HCT116 (cell line): Measurements from ENCODE around the gene FADS1. TPM values are rescaled to one million over a fixed set of nuclear protein-coding genes. Genes with fewer than 3 reads are reported as not detected.

Experiments used
- ATAC-seq: fragments of 200-7000 bp; cut with Tn5 transposase; 2 replicates; pipeline ENCODE4 v1.9.1; 2020; ENCODE audit warnings: mild to moderate bottlenecking, moderate library complexity
- BruUV-seq: library from RNA; stranded (reverse); fragments of 400-500 nt; replicated peaks from 2 replicates; lab custom pipeline; 2021; lab: Mats Ljungman, UMichigan
- CTCF ChIA-PET: fragments of 300-600 bp; sonication (Branson Sonifier 250); formaldehyde crosslinking; loops from one replicate; lab custom pipeline; 2021; ENCODE audit warnings: antibody characterized with exemption; lab: Charles Lee
- POLR2A ChIA-PET: fragments of 300-600, 350-600 bp; sonication (Branson Sonifier 250); formaldehyde crosslinking; loops from one replicate; lab custom pipeline; 2021; ENCODE audit warnings: antibody characterized with exemption; lab: Charles Lee
- RAD21 ChIA-PET, 2 experiments: fragments of 300-600 bp; sonication (Branson Sonifier 250); formaldehyde crosslinking; loops; one replicate each; lab custom pipeline; 2023; ENCODE audit warnings: low total read pairs in 2 of 2; ENCODE audit not compliant: uncharacterized antibody in 2 of 2, unreplicated experiment in 2 of 2, low non-redundant PET in 1 of 2; lab: Charles Lee
- DNase-seq: peaks from one replicate; pipeline ENCODE4 v3.0.0-alpha.2; 2010; ENCODE audit warnings: low read depth, low spot score
- H2AFZ ChIP-seq: fragments of 200-600 bp; shearing (Covaris generic), sonication (generic); 2 replicates; pipeline ENCODE4 v1.6.1; 2017; ENCODE audit warnings: low read depth, mixed run types, mixed read lengths, antibody characterized with exemption, low read length; ENCODE audit not compliant: poor library complexity, severe bottlenecking
- H3K27ac ChIP-seq: 2 replicates; pipeline ENCODE4 v1.5.1; 2012; ENCODE audit warnings: low read depth, low read length
- H3K27me3 ChIP-seq: fragments of 200-600 bp; sonication (generic); 2 replicates; pipeline ENCODE4 v1.6.1; 2016; ENCODE audit warnings: mixed run types, low read length, mixed read lengths; ENCODE audit not compliant: insufficient read depth
- H3K36me3 ChIP-seq, 2 experiments: fragments of 200-500 bp in 1 of 2; fragments of 200-600 bp in 1 of 2; sonication (Bioruptor generic) in 1 of 2; sonication (generic) in 1 of 2; 2 replicates each; pipeline versions ENCODE4 v1.5.1 to v1.6.1; 2014 to 2016; ENCODE audit warnings: low read length in 2 of 2, inconsistent platforms in 1 of 2, mixed read lengths in 1 of 2, mixed run types in 1 of 2; ENCODE audit not compliant: insufficient read depth in 2 of 2, control insufficient read depth in 1 of 2
- H3K4me1 ChIP-seq, 2 experiments: fragments of 200-600 bp in 1 of 2; sonication (generic) in 1 of 2; 2 replicates each; pipeline versions ENCODE4 v1.5.1 to v1.6.1; 2012 to 2017; ENCODE audit warnings: low read length in 2 of 2, inconsistent platforms in 1 of 2, mild to moderate bottlenecking in 1 of 2, mixed read lengths in 1 of 2, mixed run types in 1 of 2, moderate library complexity in 1 of 2; ENCODE audit not compliant: insufficient read depth in 2 of 2, control insufficient read depth in 1 of 2
- H3K4me2 ChIP-seq: fragments of 200-600 bp; sonication (generic); 2 replicates; pipeline ENCODE4 v1.6.1; 2017; ENCODE audit warnings: mixed run types, low read length, mixed read lengths
- H3K4me3 ChIP-seq, 2 experiments: fragments of 200-600 bp in 1 of 2; sonication (generic) in 1 of 2; replicated peaks in 1 of 2; 2 replicates each; pipeline ENCODE4 v1.5.1; 2011 to 2016; ENCODE audit warnings: low read length in 2 of 2, control low read depth in 1 of 2, low read depth in 1 of 2, mild to moderate bottlenecking in 1 of 2, mixed read lengths in 1 of 2, mixed run types in 1 of 2
- H3K79me2 ChIP-seq: fragments of 200-600 bp; sonication (generic); 2 replicates; pipeline ENCODE4 v1.6.1; 2017; ENCODE audit warnings: mild to moderate bottlenecking, mixed run types, low read length, moderate library complexity, mixed read lengths; ENCODE audit not compliant: insufficient read depth
- H3K9ac ChIP-seq: fragments of 200-600 bp; sonication (generic); 2 replicates; pipeline ENCODE4 v1.6.1; 2016; ENCODE audit warnings: low read length, mixed read lengths
- H3K9me2 ChIP-seq: fragments of 200-600 bp; sonication (generic), shearing (Covaris generic); 2 replicates; pipeline ENCODE4 v1.6.1; 2017; ENCODE audit warnings: mixed run types, mild to moderate bottlenecking, moderate library complexity; ENCODE audit not compliant: insufficient read depth
- H3K9me3 ChIP-seq, 2 experiments: fragments of 200-500 bp in 1 of 2; fragments of 200-600 bp in 1 of 2; sonication (Bioruptor generic) in 1 of 2; sonication (generic) in 1 of 2; 2 replicates each; pipeline ENCODE4 v1.6.1; 2014 to 2017; ENCODE audit warnings: low read length in 2 of 2, mixed read lengths in 2 of 2, inconsistent platforms in 1 of 2, low read depth in 1 of 2, mild to moderate bottlenecking in 1 of 2, mixed run types in 1 of 2, moderate library complexity in 1 of 2; ENCODE audit not compliant: control insufficient read depth in 1 of 2, insufficient read depth in 1 of 2
- H4K20me1 ChIP-seq: fragments of 200-600 bp; sonication (generic), shearing (Covaris generic); 2 replicates; pipeline ENCODE4 v1.6.1; 2017; ENCODE audit warnings: mixed run types, mild to moderate bottlenecking, moderate library complexity; ENCODE audit not compliant: insufficient read depth
- CBX3 ChIP-seq: IDR thresholded peaks from 2 replicates; pipeline ENCODE4 v1.6.1; 2012; ENCODE audit warnings: low read depth
- CEBPB ChIP-seq: IDR thresholded peaks from 2 replicates; pipeline ENCODE4 v1.6.1; 2012; ENCODE audit warnings: low read depth
- EGR1 ChIP-seq: IDR thresholded peaks from 2 replicates; pipeline ENCODE4 v1.6.1; 2012; ENCODE audit warnings: low read depth
- ELF1 ChIP-seq: IDR thresholded peaks from 2 replicates; pipeline ENCODE4 v1.6.1; 2012; ENCODE audit warnings: low read depth, borderline replicate concordance
- EZH2 ChIP-seq: fragments of 200-600 bp; sonication (generic); IDR thresholded peaks from 2 replicates; pipeline ENCODE4 v1.6.1; 2017; ENCODE audit warnings: antibody characterized with exemption, mixed run types
- EZH2phosphoT487 ChIP-seq: fragments of 200-600 bp; IDR thresholded peaks from 2 replicates; pipeline ENCODE4 v1.6.1; 2018; ENCODE audit warnings: antibody characterized with exemption, borderline replicate concordance
- FOSL1 ChIP-seq: IDR thresholded peaks from 2 replicates; pipeline ENCODE4 v1.6.1; 2012; ENCODE audit warnings: low read depth
- JUND ChIP-seq: IDR thresholded peaks from 2 replicates; pipeline ENCODE4 v1.6.1; 2012
- MAX ChIP-seq: IDR thresholded peaks from 2 replicates; pipeline ENCODE4 v1.6.1; 2012
- POLR2A ChIP-seq: IDR thresholded peaks from 2 replicates; pipeline ENCODE4 v1.7.0; 2011; ENCODE audit warnings: borderline replicate concordance; ENCODE audit not compliant: insufficient read depth, insufficient read length; ENCODE audit errors: extremely low read depth
- REST ChIP-seq: IDR thresholded peaks from 2 replicates; pipeline ENCODE4 v1.6.1; 2012; ENCODE audit warnings: low read depth
- TCF7L2 ChIP-seq: IDR thresholded peaks from 2 replicates; pipeline ENCODE4 v1.7.0; 2011; ENCODE audit warnings: borderline replicate concordance, inconsistent platforms; ENCODE audit not compliant: insufficient read depth, insufficient read length; ENCODE audit errors: extremely low read depth
- YY1 ChIP-seq: IDR thresholded peaks from 2 replicates; pipeline ENCODE4 v1.6.1; 2011; ENCODE audit warnings: low read length, low read depth, moderate library complexity, mild to moderate bottlenecking; ENCODE audit not compliant: insufficient replicate concordance; ENCODE audit errors: extremely low read depth
- ZBTB33 ChIP-seq: IDR thresholded peaks from 2 replicates; pipeline ENCODE4 v1.6.1; 2011; ENCODE audit warnings: mild to moderate bottlenecking, low read length, moderate library complexity; ENCODE audit not compliant: insufficient replicate concordance; ENCODE audit errors: extremely low read depth
- ZFX ChIP-seq: fragments of 450-650 bp; IDR thresholded peaks from 2 replicates; pipeline ENCODE4 v1.6.1; 2017
- ZNF274 ChIP-seq: fragments of 200-500 bp; sonication (Bioruptor generic); IDR thresholded peaks from 2 replicates; pipeline ENCODE4 v1.6.1; 2014; ENCODE audit warnings: mild to moderate bottlenecking, low read depth, low read length, inconsistent platforms
- intact Hi-C: fragments of 100-400 bp; cut with micrococcal nuclease; formaldehyde crosslinking; loops from 2 replicates; pipeline ENCODE4 v1.10.0; 2022
- total RNA-seq: library from RNA; stranded (reverse); gene quantifications from one replicate; pipeline ENCODE4 v1.2.1, GENCODE V29; 2021; ENCODE audit not compliant: unreplicated experiment
- TF ChIP-seq, protein P1 (sequence below): IDR thresholded peaks from 2 replicates; pipeline ENCODE4 v1.6.1; 2012

Gene FADS1
- total RNA-seq, 1 experiment from 2014 or later: 56.6 TPM

DNA sequence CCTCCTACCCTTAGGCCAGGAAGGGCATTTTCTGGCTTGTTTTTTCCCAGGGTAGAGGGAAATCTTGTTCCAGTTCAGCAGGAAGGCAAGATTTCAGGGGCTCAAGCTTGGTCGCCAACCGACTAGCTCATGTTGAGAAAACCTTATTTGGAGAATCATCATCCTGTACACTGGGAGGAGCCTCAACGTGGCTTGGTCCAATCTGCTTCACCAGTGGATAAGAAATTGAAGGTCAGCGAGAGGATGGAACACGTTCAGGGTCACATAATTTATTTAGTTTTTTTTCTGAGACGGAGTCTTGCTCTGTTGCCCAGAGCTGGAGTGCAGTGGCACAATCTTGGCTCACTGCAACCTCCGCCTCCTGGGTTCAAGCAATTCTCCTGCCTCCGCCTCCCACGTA lies 31.8 kb upstream of the FADS1 start:
- H3K9ac ChIP-seq: no peak overlapping the region
- H3K4me3 ChIP-seq: no peak overlapping the region
- no peaks in the 10 kb centered on the region for H3K27me3 ChIP-seq
- intact Hi-C loops: no loop called here
- H3K79me2 ChIP-seq: no peaks in the 10 kb centered on the region
- no peak overlapping the region for H3K27ac ChIP-seq
- no peaks in the 10 kb centered on the region for H4K20me1 ChIP-seq
- H3K9me3 ChIP-seq: no peaks in the 10 kb centered on the region
- RAD21 ChIA-PET: no interaction called here
- CTCF ChIA-PET: no interaction called here
- TF ChIP-seq, protein P1, sequence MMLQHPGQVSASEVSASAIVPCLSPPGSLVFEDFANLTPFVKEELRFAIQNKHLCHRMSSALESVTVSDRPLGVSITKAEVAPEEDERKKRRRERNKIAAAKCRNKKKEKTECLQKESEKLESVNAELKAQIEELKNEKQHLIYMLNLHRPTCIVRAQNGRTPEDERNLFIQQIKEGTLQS: no peak
- no peak for TF ChIP-seq REST
- TF ChIP-seq ZNF274: no peak
- no peak for TF ChIP-seq POLR2A
- TF ChIP-seq EZH2phosphoT487: no peak
- no peak for TF ChIP-seq TCF7L2
- TF ChIP-seq ZBTB33: no peak
- TF ChIP-seq FOSL1: no peak
- no peak for TF ChIP-seq YY1
- TF ChIP-seq ELF1: no peak
- TF ChIP-seq ZFX: no peak
- TF ChIP-seq CBX3: no peak
- TF ChIP-seq EZH2: no peak
- no peak for TF ChIP-seq CEBPB
- no peak for TF ChIP-seq MAX
- no peak for TF ChIP-seq EGR1
- no peak for TF ChIP-seq JUND
- TF ChIP-seq, all 23 proteins: peak for 0
- H2AFZ ChIP-seq: no peak overlapping the region
- no TSS peak for BruUV-seq
- no peaks in the 10 kb centered on the region for H3K4me1 ChIP-seq
- ATAC-seq: no peak
- no peak for DNase-seq
- no peaks in the 10 kb centered on the region for H3K9me2 ChIP-seq
- POLR2A ChIA-PET: no interaction called here
- H3K36me3 ChIP-seq: no peaks in the 10 kb centered on the region
- no peak overlapping the region for H3K4me2 ChIP-seq
